ENCODE results near the gene SLC12A3.

The SLC12A3 gene

GRCh38 chr16:56864960-56865359, at the start of gene SLC12A3:
TSS of gene SLC12A3 (plus strand) at chr16:56865207. CDS start at chr16:56865236, 29 bp downstream.
- no peak for DNase-seq

- no peak for DNase-seq
Observed at GRCh38 chr16:56815721-56816120, 49.3 kb upstream of the SLC12A3 start.

GRCh38 chr16:56817056-56817455, 48.0 kb upstream of the SLC12A3 start:
- no peak for DNase-seq

GRCh38 chr16:56817938-56818337, 47.1 kb upstream of the SLC12A3 start:
- DNase-seq = no peak

- no peak for DNase-seq
Observed at GRCh38 chr16:56823081-56823733, 41.8 kb upstream of the SLC12A3 start.

GRCh38 chr16:56824331-56824730, 40.7 kb upstream of the SLC12A3 start:
- DNase-seq = no peak

- no peak for DNase-seq
Observed at GRCh38 chr16:56824804-56825203, 40.2 kb upstream of the SLC12A3 start.

GRCh38 chr16:56825826-56826225, 39.2 kb upstream of the SLC12A3 start:
- no peak for DNase-seq

- DNase-seq = no peak
Observed at GRCh38 chr16:56828647-56829046, 36.4 kb upstream of the SLC12A3 start.

- DNase-seq = no peak
Observed at GRCh38 chr16:56830669-56831068, 34.3 kb upstream of the SLC12A3 start.

- DNase-seq = no peak
Observed at GRCh38 chr16:56832768-56833167, 32.2 kb upstream of the SLC12A3 start.

GRCh38 chr16:56833243-56833970, 31.6 kb upstream of the SLC12A3 start:
- DNase-seq = no peak

- DNase-seq = no peak
Observed at GRCh38 chr16:56835320-56835719, 29.7 kb upstream of the SLC12A3 start.

GRCh38 chr16:56836410-56837230, 28.4 kb upstream of the SLC12A3 start:
- DNase-seq = no peak

- no peak for DNase-seq
Observed at GRCh38 chr16:56838622-56839337, 26.2 kb upstream of the SLC12A3 start.

- no peak for DNase-seq
Observed at GRCh38 chr16:56841233-56841632, 23.8 kb upstream of the SLC12A3 start.

GRCh38 chr16:56841659-56842058, 23.3 kb upstream of the SLC12A3 start:
- no peak for DNase-seq

GRCh38 chr16:56842133-56842532, 22.9 kb upstream of the SLC12A3 start:
- DNase-seq = no peak

- no peak for DNase-seq
Observed at GRCh38 chr16:56844056-56844455, 21.0 kb upstream of the SLC12A3 start.

- peak; percentile 50 for DNase-seq
Observed at GRCh38 chr16:56847173-56847910, 17.7 kb upstream of the SLC12A3 start.

- peak; percentile 38 for DNase-seq
Observed at GRCh38 chr16:56848029-56848936, 16.7 kb upstream of the SLC12A3 start.

Data from activated CD4-positive, alpha-beta T cell treated with anti-CD3 and anti-CD28 coated beads for 48 hours (primary cell).